Measurements from ENCODE around the gene INHBC.
"Not testable (repeated sequence)": the region's sequence is repeated elsewhere in the genome, so short reads cannot be mapped to it uniquely, and the experiment has no call there.

INHBC gene

GRCh38 chr12:57438400-57438799 lies 3.8 kb downstream of the INHBC start:
- no peak for DNase-seq (ENCODE audit: low read depth)
- no peak overlapping the region for H3K4me3 ChIP-seq (ENCODE audit: control insufficient read depth, low read depth, low read length)
- TF ChIP-seq, protein P1, sequence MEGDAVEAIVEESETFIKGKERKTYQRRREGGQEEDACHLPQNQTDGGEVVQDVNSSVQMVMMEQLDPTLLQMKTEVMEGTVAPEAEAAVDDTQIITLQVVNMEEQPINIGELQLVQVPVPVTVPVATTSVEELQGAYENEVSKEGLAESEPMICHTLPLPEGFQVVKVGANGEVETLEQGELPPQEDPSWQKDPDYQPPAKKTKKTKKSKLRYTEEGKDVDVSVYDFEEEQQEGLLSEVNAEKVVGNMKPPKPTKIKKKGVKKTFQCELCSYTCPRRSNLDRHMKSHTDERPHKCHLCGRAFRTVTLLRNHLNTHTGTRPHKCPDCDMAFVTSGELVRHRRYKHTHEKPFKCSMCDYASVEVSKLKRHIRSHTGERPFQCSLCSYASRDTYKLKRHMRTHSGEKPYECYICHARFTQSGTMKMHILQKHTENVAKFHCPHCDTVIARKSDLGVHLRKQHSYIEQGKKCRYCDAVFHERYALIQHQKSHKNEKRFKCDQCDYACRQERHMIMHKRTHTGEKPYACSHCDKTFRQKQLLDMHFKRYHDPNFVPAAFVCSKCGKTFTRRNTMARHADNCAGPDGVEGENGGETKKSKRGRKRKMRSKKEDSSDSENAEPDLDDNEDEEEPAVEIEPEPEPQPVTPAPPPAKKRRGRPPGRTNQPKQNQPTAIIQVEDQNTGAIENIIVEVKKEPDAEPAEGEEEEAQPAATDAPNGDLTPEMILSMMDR (IDR thresholded peaks at IDR 0.05; ENCODE audit: control insufficient read depth, insufficient read depth, low read depth, low read length, missing control alignments): no peak

- no peak overlapping the region for H3K4me3 ChIP-seq (ENCODE audit: control insufficient read depth, low read depth, low read length)
- DNase-seq (ENCODE audit: low read depth): no peak
- TF ChIP-seq, protein P1 (IDR thresholded peaks at IDR 0.05; ENCODE audit: control insufficient read depth, insufficient read depth, low read depth, low read length, missing control alignments): no peak
Observed at GRCh38 chr12:57439762-57440266, 5.2 kb downstream of the INHBC start.

DNA sequence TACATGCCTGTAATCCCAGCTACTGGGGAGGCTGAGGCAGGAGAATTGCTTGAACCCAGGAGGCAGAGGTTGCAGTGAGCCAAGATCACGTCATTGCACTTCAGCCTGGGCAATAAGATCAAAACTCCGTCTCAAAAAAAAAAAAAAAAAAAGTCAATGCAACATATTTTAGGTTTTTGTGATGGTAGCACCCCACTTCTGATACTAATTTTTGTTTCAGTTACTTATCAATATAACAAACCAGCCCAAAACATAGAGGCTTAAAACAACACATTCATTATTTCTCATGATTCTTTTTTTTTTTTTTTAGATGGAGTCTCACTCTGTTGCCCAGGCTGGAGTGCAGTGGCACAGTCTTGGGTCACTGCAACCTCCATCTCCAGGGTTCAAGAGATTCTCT lies 6.8 kb downstream of the INHBC start:
- not testable (repeated sequence) for H3K4me3 ChIP-seq (ENCODE audit: control insufficient read depth, low read depth, low read length); DNase-seq (ENCODE audit: low read depth)

GRCh38 chr12:57441846-57442427 lies 7.4 kb downstream of the INHBC start:
- no peak overlapping the region for H3K4me3 ChIP-seq (ENCODE audit: control insufficient read depth, low read depth, low read length)
- no peak for DNase-seq (ENCODE audit: low read depth)
- TF ChIP-seq, protein P1 (IDR thresholded peaks at IDR 0.05; ENCODE audit: control insufficient read depth, insufficient read depth, low read depth, low read length, missing control alignments): no peak

GRCh38 chr12:57444337-57444736 lies 9.8 kb downstream of the INHBC start:
- DNase-seq (ENCODE audit: low read depth); H3K4me3 ChIP-seq (ENCODE audit: control insufficient read depth, low read depth, low read length): not testable (repeated sequence)

- TF ChIP-seq, protein P1 (IDR thresholded peaks at IDR 0.05; ENCODE audit: control insufficient read depth, insufficient read depth, low read depth, low read length, missing control alignments): no peak
- no peak overlapping the region for H3K4me3 ChIP-seq (ENCODE audit: control insufficient read depth, low read depth, low read length)
- no peak for DNase-seq (ENCODE audit: low read depth)
Observed at GRCh38 chr12:57444744-57445143, 10.2 kb downstream of the INHBC start.

DNA sequence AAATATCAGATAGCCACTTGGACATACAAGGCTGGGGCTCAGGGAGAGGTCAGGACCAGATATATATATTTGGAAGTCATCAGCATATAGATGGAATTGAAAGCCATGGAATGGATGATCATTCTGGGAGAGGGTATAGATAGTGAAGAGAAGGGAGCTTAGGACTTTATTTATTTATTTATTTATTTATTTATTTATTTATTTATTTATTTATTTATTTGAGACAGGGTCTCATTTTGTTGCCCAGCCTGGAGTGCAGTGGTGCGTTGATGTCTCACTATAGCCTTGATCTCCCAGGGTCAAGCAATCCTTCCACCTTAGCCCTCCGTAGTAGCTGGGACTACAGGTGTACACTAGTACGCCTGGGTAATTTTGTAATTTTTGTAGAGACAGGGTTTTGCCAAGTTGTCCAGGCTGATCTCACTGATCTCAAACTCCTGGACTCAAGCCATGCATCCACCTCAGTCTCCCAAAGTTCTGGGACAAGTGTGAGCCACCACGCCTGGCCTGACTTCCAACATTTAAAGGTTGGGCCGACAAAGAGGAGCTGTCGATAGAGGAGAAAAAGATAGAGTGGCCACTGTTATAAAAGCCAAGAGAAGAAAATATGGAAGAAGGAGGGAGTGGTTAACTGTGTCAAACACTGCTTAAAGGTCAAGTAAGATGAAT lies 11.8 kb downstream of the INHBC start:
- no peak overlapping the region for H3K4me3 ChIP-seq (ENCODE audit: control insufficient read depth, low read depth, low read length)
- no peak for DNase-seq (ENCODE audit: low read depth)
- TF ChIP-seq, protein P1 (IDR thresholded peaks at IDR 0.05; ENCODE audit: control insufficient read depth, insufficient read depth, low read depth, low read length, missing control alignments): no peak

All from AG09309 (cell line).